Glutamatergic neuron (in vitro differentiated cells): ENCODE data around the gene ITGB6. TPM values are rescaled to one million over a fixed set of nuclear protein-coding genes. Genes with fewer than 3 reads are reported as not detected.

Source experiments
- DNase-seq: peaks from one replicate; pipeline ENCODE4 v3.0.0; 2022
- H3K27ac Mint-ChIP-seq: one replicate; pipeline ENCODE4 v1.8.0; 2020; ENCODE audit warnings: mild to moderate bottlenecking, mixed read lengths, inconsistent platforms; ENCODE audit not compliant: unreplicated experiment
- H3K27me3 Mint-ChIP-seq: one replicate; pipeline ENCODE4 v1.8.0; 2020; ENCODE audit warnings: mild to moderate bottlenecking, moderate library complexity, mixed read lengths, inconsistent platforms; ENCODE audit not compliant: unreplicated experiment
- H3K36me3 Mint-ChIP-seq: one replicate; pipeline ENCODE4 v1.8.0; 2020; ENCODE audit warnings: mild to moderate bottlenecking, mixed read lengths, inconsistent platforms; ENCODE audit not compliant: unreplicated experiment
- H3K4me1 Mint-ChIP-seq: one replicate; pipeline ENCODE4 v1.8.0; 2020; ENCODE audit warnings: mild to moderate bottlenecking, low read depth, mixed read lengths, inconsistent platforms; ENCODE audit not compliant: unreplicated experiment
- H3K4me3 Mint-ChIP-seq: one replicate; pipeline ENCODE4 v1.8.0; 2020; ENCODE audit warnings: mild to moderate bottlenecking, mixed read lengths, inconsistent platforms; ENCODE audit not compliant: unreplicated experiment
- H3K9me3 Mint-ChIP-seq: one replicate; pipeline ENCODE4 v1.8.0; 2020; ENCODE audit warnings: mild to moderate bottlenecking, moderate library complexity, mixed read lengths, inconsistent platforms; ENCODE audit not compliant: unreplicated experiment
- total RNA-seq: library from RNA; stranded (reverse); fragmentation: NEBNext Ultra II Directional; extraction: Animal tissue kit (Norgen Biotek cat#: 25700); gene quantifications from one replicate; pipeline ENCODE4 v1.2.1, GENCODE V29; 2021; ENCODE audit not compliant: unreplicated experiment
- TF ChIP-seq, protein P1 (sequence below): fragments of 200-600 bp; sonication (generic); IDR thresholded peaks from one replicate; pipeline ENCODE4 v1.5.0; 2021; ENCODE audit not compliant: partially characterized antibody, unreplicated experiment

The ITGB6 gene
- total RNA-seq, 1 donor from 2014 or later: not detected

DNA sequence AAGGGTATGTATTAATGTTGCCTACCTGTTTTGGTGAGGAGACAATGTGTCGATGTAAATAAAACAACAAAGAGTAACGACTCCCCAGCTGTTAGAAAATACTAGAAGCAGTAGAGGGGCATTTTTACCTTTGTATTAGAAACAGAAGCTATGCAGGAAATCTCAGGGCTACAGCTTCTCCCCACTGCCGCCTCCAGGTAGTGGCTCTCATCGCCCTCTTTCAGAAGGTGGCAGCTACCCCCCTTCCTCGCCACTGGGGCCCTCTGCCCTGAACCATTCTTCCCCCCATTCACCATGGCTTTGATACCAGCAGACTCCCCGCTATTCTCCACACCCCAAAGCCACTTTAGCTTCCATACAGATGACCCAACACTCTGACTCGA is 144.4 kb downstream of the ITGB6 start:
- Mint-ChIP-seq H3K9me3 (no peaks in the 10 kb centered on the region), H3K27me3 (no peaks in the 10 kb centered on the region), H3K4me3 (no peak overlapping the region), H3K36me3 (peaks cover 5% of the 10 kb centered on the region), H3K4me1 (no peaks in the 10 kb centered on the region), H3K27ac (no peak overlapping the region)
- TF ChIP-seq, protein P1, sequence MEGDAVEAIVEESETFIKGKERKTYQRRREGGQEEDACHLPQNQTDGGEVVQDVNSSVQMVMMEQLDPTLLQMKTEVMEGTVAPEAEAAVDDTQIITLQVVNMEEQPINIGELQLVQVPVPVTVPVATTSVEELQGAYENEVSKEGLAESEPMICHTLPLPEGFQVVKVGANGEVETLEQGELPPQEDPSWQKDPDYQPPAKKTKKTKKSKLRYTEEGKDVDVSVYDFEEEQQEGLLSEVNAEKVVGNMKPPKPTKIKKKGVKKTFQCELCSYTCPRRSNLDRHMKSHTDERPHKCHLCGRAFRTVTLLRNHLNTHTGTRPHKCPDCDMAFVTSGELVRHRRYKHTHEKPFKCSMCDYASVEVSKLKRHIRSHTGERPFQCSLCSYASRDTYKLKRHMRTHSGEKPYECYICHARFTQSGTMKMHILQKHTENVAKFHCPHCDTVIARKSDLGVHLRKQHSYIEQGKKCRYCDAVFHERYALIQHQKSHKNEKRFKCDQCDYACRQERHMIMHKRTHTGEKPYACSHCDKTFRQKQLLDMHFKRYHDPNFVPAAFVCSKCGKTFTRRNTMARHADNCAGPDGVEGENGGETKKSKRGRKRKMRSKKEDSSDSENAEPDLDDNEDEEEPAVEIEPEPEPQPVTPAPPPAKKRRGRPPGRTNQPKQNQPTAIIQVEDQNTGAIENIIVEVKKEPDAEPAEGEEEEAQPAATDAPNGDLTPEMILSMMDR: no peak
- DNase-seq: no peak

DNA sequence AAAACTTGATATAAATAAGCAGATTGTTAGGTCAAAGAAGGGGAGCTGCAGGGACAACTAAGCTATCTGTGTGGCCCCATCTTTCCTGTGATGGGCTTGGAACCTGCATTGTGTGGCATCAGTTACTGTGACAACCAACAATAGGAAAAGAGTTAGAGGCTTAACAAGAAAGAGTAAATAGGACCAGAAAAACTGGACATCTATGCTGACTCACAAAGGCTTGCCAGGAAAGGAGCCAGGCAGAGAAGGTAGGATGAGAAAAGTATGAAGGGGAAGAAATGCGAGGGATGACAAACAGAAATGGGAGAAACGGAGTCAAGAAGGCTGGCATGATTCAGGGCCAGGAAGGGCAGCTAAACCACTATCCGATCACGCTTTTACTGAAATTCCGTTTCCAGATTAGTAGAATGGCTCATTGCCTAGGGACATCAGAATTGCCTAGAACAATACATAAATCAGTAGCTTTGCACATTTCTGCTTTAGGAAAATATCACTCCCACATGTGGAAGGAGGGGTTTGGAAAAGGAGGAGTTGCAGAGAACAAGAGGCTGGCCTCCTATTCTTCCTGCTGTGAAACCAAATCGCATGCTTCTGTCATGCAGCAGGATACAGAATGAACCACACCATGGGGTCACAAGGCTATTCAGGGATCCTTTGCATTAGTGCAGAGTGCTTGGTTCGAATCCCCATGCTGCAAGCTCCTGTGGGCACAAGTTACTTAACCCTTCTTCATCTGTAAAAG is 144.9 kb downstream of the ITGB6 start:
- TF ChIP-seq, protein P1: no peak

DNA sequence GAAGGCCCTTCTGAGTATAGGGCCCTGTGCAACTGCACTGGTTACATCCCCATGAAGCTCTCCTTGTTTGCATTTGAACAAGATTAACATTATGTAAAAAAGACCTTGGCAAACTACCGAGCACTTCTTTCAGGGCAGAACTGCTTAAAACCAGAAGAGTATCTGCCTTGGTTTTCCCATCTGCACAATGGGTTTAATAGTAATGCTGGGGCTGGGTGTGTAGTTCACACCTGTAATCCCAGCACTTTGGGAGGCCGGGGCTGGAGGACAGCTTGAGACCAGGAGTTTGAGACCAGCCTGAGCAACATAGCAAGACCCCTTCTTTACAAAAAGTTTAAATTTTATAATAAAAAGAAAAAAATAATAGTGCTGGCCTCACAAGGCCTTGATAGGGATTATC is 146.1 kb downstream of the ITGB6 start:
- H3K4me1 Mint-ChIP-seq: no peaks in the 10 kb centered on the region
- no peak overlapping the region for H3K4me3 Mint-ChIP-seq
- no peaks in the 10 kb centered on the region for H3K9me3 Mint-ChIP-seq

More for the DNA sequence above, 144.9 kb downstream of the ITGB6 start:
- no peaks in the 10 kb centered on the region for H3K9me3 Mint-ChIP-seq
- H3K27ac Mint-ChIP-seq: no peak overlapping the region
- H3K4me3 Mint-ChIP-seq: no peak overlapping the region
- H3K27me3 Mint-ChIP-seq: no peaks in the 10 kb centered on the region
- no peak for DNase-seq
- H3K36me3 Mint-ChIP-seq: peaks cover 5% of the 10 kb centered on the region
- H3K4me1 Mint-ChIP-seq: no peaks in the 10 kb centered on the region

DNA sequence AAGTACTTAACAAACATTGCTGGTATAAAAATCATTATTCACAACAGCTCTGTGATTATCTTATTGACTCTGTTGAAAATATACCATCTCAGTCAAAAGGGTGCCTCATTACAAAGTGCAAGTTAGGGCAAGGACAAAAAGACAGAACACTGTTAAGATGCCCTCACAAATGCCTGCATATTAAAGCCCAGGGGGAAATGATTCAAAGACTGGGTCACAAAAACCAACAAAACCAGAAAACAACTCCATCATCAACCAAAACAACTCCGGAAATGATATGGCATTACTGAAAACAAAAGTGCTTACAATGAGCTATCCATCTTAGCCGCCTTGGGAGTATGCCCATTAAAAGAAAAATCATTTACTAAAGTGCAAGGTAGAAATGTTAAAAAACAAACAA is 147.5 kb downstream of the ITGB6 start:
- DNase-seq: no peak
- no peaks in the 10 kb centered on the region for H3K4me1 Mint-ChIP-seq
- TF ChIP-seq, protein P1: no peak
- H3K9me3 Mint-ChIP-seq: no peaks in the 10 kb centered on the region
- H3K27me3 Mint-ChIP-seq: no peaks in the 10 kb centered on the region
- no peaks in the 10 kb centered on the region for H3K36me3 Mint-ChIP-seq
- H3K27ac Mint-ChIP-seq: no peak overlapping the region
- H3K4me3 Mint-ChIP-seq: no peak overlapping the region

More for the DNA sequence above, 146.1 kb downstream of the ITGB6 start:
- TF ChIP-seq, protein P1: no peak
- H3K36me3 Mint-ChIP-seq: no peaks in the 10 kb centered on the region
- DNase-seq: no peak
- H3K27ac Mint-ChIP-seq: no peak overlapping the region
- no peaks in the 10 kb centered on the region for H3K27me3 Mint-ChIP-seq

DNA sequence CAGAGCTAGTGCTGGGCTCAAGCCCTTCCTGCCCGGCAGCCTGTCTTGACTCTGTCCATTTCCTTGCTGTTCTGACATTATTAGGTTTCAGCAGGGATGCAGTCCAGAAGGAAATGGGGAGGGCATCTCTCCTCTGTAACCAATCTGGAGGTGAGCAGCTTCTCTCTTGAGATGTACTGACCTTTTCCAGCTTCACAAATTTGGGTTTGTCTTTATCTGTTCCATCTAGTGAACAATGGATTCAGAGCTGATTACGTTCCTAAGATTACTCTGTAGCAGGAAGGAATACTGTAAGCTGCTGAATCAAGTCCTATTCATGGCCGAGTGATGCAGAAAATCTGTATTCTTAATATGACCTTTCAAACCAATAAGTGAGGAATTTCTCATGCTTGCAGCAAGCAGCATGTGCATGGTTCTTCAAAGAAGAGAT is 148.7 kb downstream of the ITGB6 start:
- Mint-ChIP-seq H3K27me3 (no peaks in the 10 kb centered on the region), H3K27ac (no peak overlapping the region), H3K4me1 (no peaks in the 10 kb centered on the region), H3K9me3 (no peaks in the 10 kb centered on the region), H3K4me3 (no peak overlapping the region), H3K36me3 (no peaks in the 10 kb centered on the region)
- no peak for DNase-seq
- TF ChIP-seq, protein P1: no peak
